WTC11 (cell line): Measurements from ENCODE around the gene FAM110C. TPM values are rescaled to one million over a fixed set of nuclear protein-coding genes. Genes with fewer than 3 reads are reported as not detected.

Experiments
- ATAC-seq: fragments of 200-7000 bp; cut with Tn5 transposase; 2 replicates; pipeline ENCODE4 v1.10.0; 2021; ENCODE audit warnings: mild to moderate bottlenecking, moderate library complexity
- CTCF ChIA-PET: fragments of 300-600 bp; sonication (Branson Sonifier 250); formaldehyde crosslinking; loops from one replicate; lab custom pipeline; 2021; ENCODE audit warnings: antibody characterized with exemption; lab: Charles Lee
- POLR2A ChIA-PET: fragments of 350-600 bp; sonication (Branson Sonifier 250); formaldehyde crosslinking; loops from one replicate; lab custom pipeline; 2021; ENCODE audit warnings: antibody characterized with exemption; lab: Charles Lee
- DNase-seq: peaks from one replicate; pipeline ENCODE4 v3.0.0; 2021; ENCODE audit warnings: low spot score
- H3K27ac Mint-ChIP-seq: 2 replicates; pipeline ENCODE4 v1.8.0; 2021; ENCODE audit warnings: mixed read lengths
- H3K27me3 Mint-ChIP-seq: 2 replicates; pipeline ENCODE4 v1.8.0; 2021; ENCODE audit warnings: low read depth, mild to moderate bottlenecking, moderate library complexity, mixed read lengths
- H3K36me3 Mint-ChIP-seq: 2 replicates; pipeline ENCODE4 v1.8.0; 2021; ENCODE audit warnings: mixed read lengths
- H3K4me1 Mint-ChIP-seq: 2 replicates; pipeline ENCODE4 v1.8.0; 2022; ENCODE audit warnings: mixed read lengths
- H3K4me3 Mint-ChIP-seq: 2 replicates; pipeline ENCODE4 v1.8.0; 2021; ENCODE audit warnings: mild to moderate bottlenecking, moderate library complexity, mixed read lengths
- H3K9me3 Mint-ChIP-seq: 2 replicates; pipeline ENCODE4 v1.8.0; 2021; ENCODE audit warnings: mixed read lengths
- AFF4 ChIP-seq: sonication (generic); formaldehyde crosslinking; IDR thresholded peaks from 2 replicates; pipeline ENCODE4 v1.8.1; 2023; ENCODE audit warnings: mild to moderate bottlenecking, missing genetic modification reagents, borderline replicate concordance
- CREB1 ChIP-seq: sonication (generic); formaldehyde crosslinking; IDR thresholded peaks from 2 replicates; pipeline ENCODE4 v1.8.0; 2023; ENCODE audit warnings: mild to moderate bottlenecking, missing genetic modification reagents
- CREM ChIP-seq: sonication (generic); formaldehyde crosslinking; IDR thresholded peaks from 2 replicates; pipeline ENCODE4 v1.8.1; 2022; ENCODE audit warnings: mild to moderate bottlenecking, missing genetic modification reagents, moderate library complexity
- E2F1 ChIP-seq: sonication (generic); formaldehyde crosslinking; IDR thresholded peaks from 2 replicates; pipeline ENCODE4 v1.8.0; 2022; ENCODE audit warnings: mild to moderate bottlenecking, missing genetic modification reagents
- E2F5 ChIP-seq: sonication (generic); formaldehyde crosslinking; IDR thresholded peaks from 2 replicates; pipeline ENCODE4 v1.8.1; 2022; ENCODE audit warnings: mild to moderate bottlenecking, moderate library complexity, missing genetic modification reagents
- ERG ChIP-seq: fragments of 250-450 bp; sonication (Bioruptor Pico); IDR thresholded peaks from 2 replicates; pipeline ENCODE4 v1.8.0; 2021; ENCODE audit warnings: mild to moderate bottlenecking
- ESRRA ChIP-seq: sonication (generic); formaldehyde crosslinking; IDR thresholded peaks from 2 replicates; pipeline ENCODE4 v1.8.1; 2022; ENCODE audit warnings: mild to moderate bottlenecking, missing genetic modification reagents, borderline replicate concordance
- FOXP4 ChIP-seq: sonication (generic); formaldehyde crosslinking; IDR thresholded peaks from 2 replicates; pipeline ENCODE4 v1.8.0; 2022; ENCODE audit warnings: mild to moderate bottlenecking, missing genetic modification reagents
- IRF2 ChIP-seq: sonication (generic); formaldehyde crosslinking; IDR thresholded peaks from 2 replicates; pipeline ENCODE4 v1.8.0; 2022; ENCODE audit warnings: low read depth, missing genetic modification reagents, borderline replicate concordance
- NR2C2 ChIP-seq: sonication (generic); formaldehyde crosslinking; IDR thresholded peaks from 2 replicates; pipeline ENCODE4 v1.8.0; 2022; ENCODE audit warnings: mild to moderate bottlenecking, missing genetic modification reagents
- RELA ChIP-seq: sonication (generic); formaldehyde crosslinking; IDR thresholded peaks from 2 replicates; pipeline ENCODE4 v1.8.1; 2022; ENCODE audit warnings: missing genetic modification reagents, mild to moderate bottlenecking, borderline replicate concordance
- SMAD3 ChIP-seq: sonication (generic); formaldehyde crosslinking; IDR thresholded peaks from 2 replicates; pipeline ENCODE4 v1.8.0; 2022; ENCODE audit warnings: missing genetic modification reagents, mild to moderate bottlenecking, borderline replicate concordance
- ZNF423 ChIP-seq: fragments of 250-450 bp; sonication (Bioruptor Pico); IDR thresholded peaks from 2 replicates; pipeline ENCODE4 v2.1.2; 2022; ENCODE audit warnings: mild to moderate bottlenecking, moderate library complexity
- total RNA-seq: library from RNA; stranded (reverse); gene quantifications from 3 replicates; pipeline ENCODE4 v1.2.3, GENCODE V29; 2021
- TF ChIP-seq, protein P1 (sequence below): fragments of 250-450 bp; sonication (Bioruptor Pico); IDR thresholded peaks from 2 replicates; pipeline ENCODE4 v1.9.0; 2021; ENCODE audit warnings: mild to moderate bottlenecking, borderline replicate concordance
- TF ChIP-seq, protein P2 (sequence below): fragments of 250-450 bp; sonication (Bioruptor Pico); IDR thresholded peaks from 2 replicates; pipeline ENCODE4 v1.9.0; 2021; ENCODE audit warnings: moderate library complexity, mild to moderate bottlenecking, inconsistent platforms, borderline replicate concordance
- TF ChIP-seq, protein P3 (sequence below): sonication (generic); formaldehyde crosslinking; IDR thresholded peaks from 2 replicates; pipeline ENCODE4 v1.8.1; 2023; ENCODE audit warnings: mild to moderate bottlenecking, missing genetic modification reagents, moderate library complexity

The FAM110C gene
- total RNA-seq, 1 experiment from 2014 or later = 6.1 TPM

GRCh38 chr2:36318-36717 lies 10.0 kb downstream of the FAM110C start (continued):
- TF ChIP-seq, protein P1, sequence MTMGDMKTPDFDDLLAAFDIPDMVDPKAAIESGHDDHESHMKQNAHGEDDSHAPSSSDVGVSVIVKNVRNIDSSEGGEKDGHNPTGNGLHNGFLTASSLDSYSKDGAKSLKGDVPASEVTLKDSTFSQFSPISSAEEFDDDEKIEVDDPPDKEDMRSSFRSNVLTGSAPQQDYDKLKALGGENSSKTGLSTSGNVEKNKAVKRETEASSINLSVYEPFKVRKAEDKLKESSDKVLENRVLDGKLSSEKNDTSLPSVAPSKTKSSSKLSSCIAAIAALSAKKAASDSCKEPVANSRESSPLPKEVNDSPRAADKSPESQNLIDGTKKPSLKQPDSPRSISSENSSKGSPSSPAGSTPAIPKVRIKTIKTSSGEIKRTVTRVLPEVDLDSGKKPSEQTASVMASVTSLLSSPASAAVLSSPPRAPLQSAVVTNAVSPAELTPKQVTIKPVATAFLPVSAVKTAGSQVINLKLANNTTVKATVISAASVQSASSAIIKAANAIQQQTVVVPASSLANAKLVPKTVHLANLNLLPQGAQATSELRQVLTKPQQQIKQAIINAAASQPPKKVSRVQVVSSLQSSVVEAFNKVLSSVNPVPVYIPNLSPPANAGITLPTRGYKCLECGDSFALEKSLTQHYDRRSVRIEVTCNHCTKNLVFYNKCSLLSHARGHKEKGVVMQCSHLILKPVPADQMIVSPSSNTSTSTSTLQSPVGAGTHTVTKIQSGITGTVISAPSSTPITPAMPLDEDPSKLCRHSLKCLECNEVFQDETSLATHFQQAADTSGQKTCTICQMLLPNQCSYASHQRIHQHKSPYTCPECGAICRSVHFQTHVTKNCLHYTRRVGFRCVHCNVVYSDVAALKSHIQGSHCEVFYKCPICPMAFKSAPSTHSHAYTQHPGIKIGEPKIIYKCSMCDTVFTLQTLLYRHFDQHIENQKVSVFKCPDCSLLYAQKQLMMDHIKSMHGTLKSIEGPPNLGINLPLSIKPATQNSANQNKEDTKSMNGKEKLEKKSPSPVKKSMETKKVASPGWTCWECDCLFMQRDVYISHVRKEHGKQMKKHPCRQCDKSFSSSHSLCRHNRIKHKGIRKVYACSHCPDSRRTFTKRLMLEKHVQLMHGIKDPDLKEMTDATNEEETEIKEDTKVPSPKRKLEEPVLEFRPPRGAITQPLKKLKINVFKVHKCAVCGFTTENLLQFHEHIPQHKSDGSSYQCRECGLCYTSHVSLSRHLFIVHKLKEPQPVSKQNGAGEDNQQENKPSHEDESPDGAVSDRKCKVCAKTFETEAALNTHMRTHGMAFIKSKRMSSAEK = no peak
- TF ChIP-seq ZNF423 = no peak
- no peak for TF ChIP-seq E2F5 (CRISPR knock-in tag)
- no peak for TF ChIP-seq CREM (CRISPR knock-in tag)
- TF ChIP-seq, protein P2, sequence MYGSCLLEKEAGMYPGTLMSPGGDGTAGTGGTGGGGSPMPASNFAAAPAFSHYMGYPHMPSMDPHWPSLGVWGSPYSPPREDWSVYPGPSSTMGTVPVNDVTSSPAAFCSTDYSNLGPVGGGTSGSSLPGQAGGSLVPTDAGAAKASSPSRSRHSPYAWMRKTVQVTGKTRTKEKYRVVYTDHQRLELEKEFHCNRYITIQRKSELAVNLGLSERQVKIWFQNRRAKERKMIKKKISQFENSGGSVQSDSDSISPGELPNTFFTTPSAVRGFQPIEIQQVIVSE (CRISPR knock-in tag) = no peak
- no peak for TF ChIP-seq ERG (CRISPR knock-in tag)
- no peak for TF ChIP-seq NR2C2
- TF ChIP-seq ESRRA (CRISPR knock-in tag) = no peak

DNA sequence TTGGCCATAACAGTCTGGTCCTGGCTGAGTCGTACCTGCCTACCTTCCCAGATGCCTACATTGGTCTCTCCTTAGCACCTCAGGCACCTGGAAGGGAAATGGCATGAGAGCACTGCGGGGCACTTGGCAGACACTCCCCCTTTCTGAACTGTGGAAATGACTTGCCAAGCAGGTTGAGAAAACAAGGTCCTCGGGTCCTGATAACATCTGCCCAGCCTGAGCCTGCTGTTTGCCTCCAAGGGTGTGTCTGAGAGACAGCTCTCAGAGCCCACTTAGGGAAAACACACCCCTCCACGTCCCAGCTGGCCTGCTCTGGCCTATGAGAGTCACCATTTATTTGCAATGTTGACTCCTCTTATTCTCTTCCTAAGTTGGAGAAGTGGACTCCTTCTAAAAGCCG lies 10.5 kb downstream of the FAM110C start:
- CTCF ChIA-PET = interaction anchor here (1.2 kb wide), 1 partner anchor 106 kb away, joined by 3 read pairs; no protein-coding TSS in a partner anchor
- Mint-ChIP-seq H3K9me3 (no peaks in the 10 kb centered on the region), H3K27ac (no peak overlapping the region), H3K4me3 (no peak overlapping the region), H3K36me3 (peaks cover 21% of the 10 kb centered on the region), H3K4me1 (peaks cover 7% of the 10 kb centered on the region), H3K27me3 (no peaks in the 10 kb centered on the region)
- ATAC-seq (no peak), DNase-seq (no peak)
- POLR2A ChIA-PET = interaction anchor here (0.9 kb wide), 1 partner anchor 11 kb away, joined by 3 read pairs; no protein-coding TSS in a partner anchor
- no peak for TF ChIP-seq SMAD3 (CRISPR knock-in tag)
- no peak for TF ChIP-seq E2F1 (CRISPR knock-in tag)
- TF ChIP-seq FOXP4 (CRISPR knock-in tag) = no peak
- TF ChIP-seq, protein P3, sequence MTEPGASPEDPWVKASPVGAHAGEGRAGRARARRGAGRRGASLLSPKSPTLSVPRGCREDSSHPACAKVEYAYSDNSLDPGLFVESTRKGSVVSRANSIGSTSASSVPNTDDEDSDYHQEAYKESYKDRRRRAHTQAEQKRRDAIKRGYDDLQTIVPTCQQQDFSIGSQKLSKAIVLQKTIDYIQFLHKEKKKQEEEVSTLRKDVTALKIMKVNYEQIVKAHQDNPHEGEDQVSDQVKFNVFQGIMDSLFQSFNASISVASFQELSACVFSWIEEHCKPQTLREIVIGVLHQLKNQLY (CRISPR knock-in tag) = no peak
- TF ChIP-seq RELA (CRISPR knock-in tag) = no peak
- TF ChIP-seq, protein P2 (CRISPR knock-in tag) = no peak
- TF ChIP-seq AFF4 (CRISPR knock-in tag) = no peak
- TF ChIP-seq IRF2 (CRISPR knock-in tag) = no peak
- TF ChIP-seq CREB1 (CRISPR knock-in tag) = no peak
